ENCODE data around the gene ATXN7L1.
A peak's percentile ranks its signal among the peaks of the same experiment; 100 is the strongest.

ATXN7L1 gene

GRCh38 chr7:105773030-105773460, 103.4 kb downstream of the ATXN7L1 start:
- Histone ChIP-seq H3K18ac (ENCODE audit: low read length) (no peak overlapping the region), H3K4me1 (ENCODE audit: control insufficient read depth in 1 of 2, insufficient read depth in 2 of 2, low read length in 2 of 2) (peaks cover 22 to 28% of the 10 kb centered on the region in 2 experiments), H3K9me3 (ENCODE audit: insufficient read depth, low read depth, low read length) (no peaks in the 10 kb centered on the region), H3K79me2 (ENCODE audit: control insufficient read depth, insufficient read depth, low read length, poor library complexity) (no peaks in the 10 kb centered on the region), H2AFZ (ENCODE audit: insufficient read depth, low read length, poor library complexity) (no peak overlapping the region), H3K79me1 (ENCODE audit: low read length) (peaks cover 2% of the 10 kb centered on the region), H3K4me2 (ENCODE audit: low read length) (no peak overlapping the region), H2BK120ac (ENCODE audit: insufficient read depth, low read length, poor library complexity) (no peak overlapping the region), H2BK5ac (ENCODE audit: low read depth, low read length, poor library complexity) (no peak overlapping the region), H3K27ac (ENCODE audit: low read depth, low read length) (no peak overlapping the region), H3K23ac (ENCODE audit: low read length) (no peak overlapping the region), H3K27me3 (ENCODE audit: insufficient read depth, low read length) (no peaks in the 10 kb centered on the region), H3K4ac (ENCODE audit: low read depth, low read length) (no peak overlapping the region), H3K14ac (ENCODE audit: low read length) (no peak overlapping the region), H3K9ac (ENCODE audit: low read length) (no peak overlapping the region), H3K4me3 (ENCODE audit: low read depth, low read length) (no peak overlapping the region), H4K12ac (ENCODE audit: low read depth, low read length) (no peak overlapping the region), H4K8ac (ENCODE audit: low read depth, low read length) (no peak overlapping the region), H3K36me3 (ENCODE audit: control insufficient read depth in 1 of 2, insufficient read depth in 2 of 2, low read length in 2 of 2) (no peaks in the 10 kb centered on the region), H2AK5ac (ENCODE audit: low read length) (no peak overlapping the region), H2BK12ac (ENCODE audit: low read length) (no peak overlapping the region), H4K91ac (ENCODE audit: low read depth, low read length) (no peak overlapping the region)
- no peak for DNase-seq
- WGBS (ENCODE audit: extremely low coverage, insufficient coverage, insufficient read length), result no CpG with 5 or more reads among the region's 3 CpGs

DNA sequence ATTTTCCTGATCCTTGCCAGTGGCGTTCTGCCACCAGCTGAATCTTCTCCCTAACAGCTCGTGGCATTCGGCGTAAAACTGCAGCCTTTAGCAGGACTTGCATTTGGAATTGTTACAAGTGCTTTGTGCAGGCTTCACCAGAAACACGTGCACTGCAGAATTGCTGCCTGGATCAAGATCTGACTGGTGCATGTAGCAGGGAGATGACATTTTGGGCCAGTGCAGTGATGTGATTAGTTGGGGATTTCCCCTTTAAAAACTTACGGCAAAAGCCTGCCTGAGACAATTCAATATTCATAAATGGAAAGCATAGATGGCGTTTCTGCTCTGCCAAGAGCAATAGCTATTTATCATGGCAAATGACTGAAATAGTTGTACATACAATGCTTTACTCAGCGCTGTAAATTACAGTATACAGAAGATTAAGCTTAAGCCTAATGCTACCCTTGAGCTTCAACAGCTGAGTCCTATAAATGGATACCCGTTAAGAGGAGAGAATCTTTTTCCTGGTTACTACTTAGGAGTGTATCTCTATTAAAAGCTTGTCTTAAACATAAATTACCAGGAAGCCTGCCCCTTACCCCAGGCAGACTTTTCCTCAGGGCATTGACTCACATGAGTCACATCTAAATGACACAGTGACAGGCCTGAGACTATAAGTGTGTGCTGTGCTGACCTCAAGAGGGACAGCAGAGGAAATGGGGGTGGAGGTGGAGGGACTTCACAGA, 106.3 kb downstream of the ATXN7L1 start:
- peak; percentile 61 to 74 for DNase-seq
- no peaks in the 10 kb centered on the region for H3K27me3 ChIP-seq (ENCODE audit: insufficient read depth, low read length)
- no CpG with 5 or more reads among the region's 9 CpGs for WGBS (ENCODE audit: extremely low coverage, insufficient coverage, insufficient read length)
- H4K91ac ChIP-seq (ENCODE audit: low read depth, low read length), result no peak overlapping the region
- no peak overlapping the region for H3K23ac ChIP-seq (ENCODE audit: low read length)
- peaks cover 6 to 15% of the 10 kb centered on the region in 2 experiments for H3K4me1 ChIP-seq (ENCODE audit: control insufficient read depth in 1 of 2, insufficient read depth in 2 of 2, low read length in 2 of 2)
- H3K36me3 ChIP-seq (ENCODE audit: control insufficient read depth in 1 of 2, insufficient read depth in 2 of 2, low read length in 2 of 2), result no peaks in the 10 kb centered on the region
- H2BK120ac ChIP-seq (ENCODE audit: insufficient read depth, low read length, poor library complexity), result no peak overlapping the region
- no peak overlapping the region for H4K12ac ChIP-seq (ENCODE audit: low read depth, low read length)
- no peak overlapping the region for H2AFZ ChIP-seq (ENCODE audit: insufficient read depth, low read length, poor library complexity)
- H3K79me1 ChIP-seq (ENCODE audit: low read length), result no peaks in the 10 kb centered on the region
- H3K4ac ChIP-seq (ENCODE audit: low read depth, low read length), result no peak overlapping the region
- H3K18ac ChIP-seq (ENCODE audit: low read length), result no peak overlapping the region
- no peak overlapping the region for H2BK5ac ChIP-seq (ENCODE audit: low read depth, low read length, poor library complexity)
- H4K8ac ChIP-seq (ENCODE audit: low read depth, low read length), result no peak overlapping the region
- no peak overlapping the region for H3K9ac ChIP-seq (ENCODE audit: low read length)
- no peak overlapping the region for H3K4me2 ChIP-seq (ENCODE audit: low read length)
- H3K79me2 ChIP-seq (ENCODE audit: control insufficient read depth, insufficient read depth, low read length, poor library complexity), result no peaks in the 10 kb centered on the region
- no peak overlapping the region for H2BK12ac ChIP-seq (ENCODE audit: low read length)
- H3K9me3 ChIP-seq (ENCODE audit: insufficient read depth, low read depth, low read length), result no peaks in the 10 kb centered on the region
- no peak overlapping the region for H3K14ac ChIP-seq (ENCODE audit: low read length)
- H2AK5ac ChIP-seq (ENCODE audit: low read length), result no peak overlapping the region
- H3K27ac ChIP-seq (ENCODE audit: low read depth, low read length), result no peak overlapping the region
- no peak overlapping the region for H3K4me3 ChIP-seq (ENCODE audit: low read depth, low read length)

DNA sequence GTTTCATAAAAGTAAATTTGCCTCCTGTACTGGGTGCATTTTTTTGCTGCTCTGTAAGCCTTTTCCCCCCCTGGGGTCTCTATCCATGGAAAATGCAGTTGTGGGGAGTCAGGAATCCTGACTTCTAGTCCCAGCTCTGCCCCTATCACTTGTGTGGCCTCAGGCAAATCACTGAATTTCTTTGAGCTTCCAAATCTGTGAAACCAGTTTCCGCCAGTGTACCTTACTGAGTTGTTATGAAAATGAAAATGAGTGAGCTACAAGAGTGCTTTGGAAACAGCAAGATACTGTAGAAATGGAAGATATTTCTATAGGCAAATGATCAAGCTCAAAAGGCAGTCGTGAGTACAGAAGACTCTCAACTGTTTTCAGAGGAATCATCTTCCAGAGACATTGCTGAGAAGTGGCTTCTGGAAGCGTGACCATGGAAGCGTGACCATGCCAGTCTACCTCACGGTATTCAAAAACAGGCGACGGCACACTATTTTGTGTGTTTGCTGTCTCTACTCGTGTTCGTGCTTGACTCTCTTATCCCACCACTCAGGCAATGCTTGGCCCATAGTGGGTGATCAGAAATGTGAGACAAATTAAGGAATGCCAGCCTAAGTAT, 107.4 kb downstream of the ATXN7L1 start:
- peak; percentile 74 to 93 for DNase-seq
- H3K9me3 ChIP-seq (ENCODE audit: insufficient read depth, low read depth, low read length), result no peaks in the 10 kb centered on the region
- H3K9ac ChIP-seq (ENCODE audit: low read length), result no peak overlapping the region
- no peaks in the 10 kb centered on the region for H3K79me2 ChIP-seq (ENCODE audit: control insufficient read depth, insufficient read depth, low read length, poor library complexity)
- H2AK5ac ChIP-seq (ENCODE audit: low read length), result no peak overlapping the region
- H2BK12ac ChIP-seq (ENCODE audit: low read length), result no peak overlapping the region
- H3K14ac ChIP-seq (ENCODE audit: low read length), result no peak overlapping the region
- H2BK5ac ChIP-seq (ENCODE audit: low read depth, low read length, poor library complexity), result no peak overlapping the region
- H3K4me2 ChIP-seq (ENCODE audit: low read length), result no peak overlapping the region
- H3K4me1 ChIP-seq (ENCODE audit: control insufficient read depth in 1 of 2, insufficient read depth in 2 of 2, low read length in 2 of 2), result peaks cover 6 to 15% of the 10 kb centered on the region in 2 experiments
- no peak overlapping the region for H3K27ac ChIP-seq (ENCODE audit: low read depth, low read length)
- no peaks in the 10 kb centered on the region for H3K36me3 ChIP-seq (ENCODE audit: control insufficient read depth in 1 of 2, insufficient read depth in 2 of 2, low read length in 2 of 2)
- H4K91ac ChIP-seq (ENCODE audit: low read depth, low read length), result no peak overlapping the region
- no peak overlapping the region for H3K4ac ChIP-seq (ENCODE audit: low read depth, low read length)
- H3K4me3 ChIP-seq (ENCODE audit: low read depth, low read length), result no peak overlapping the region
- H4K8ac ChIP-seq (ENCODE audit: low read depth, low read length), result no peak overlapping the region
- no peak overlapping the region for H2AFZ ChIP-seq (ENCODE audit: insufficient read depth, low read length, poor library complexity)
- no peak overlapping the region for H3K18ac ChIP-seq (ENCODE audit: low read length)
- H3K79me1 ChIP-seq (ENCODE audit: low read length), result no peaks in the 10 kb centered on the region
- H2BK120ac ChIP-seq (ENCODE audit: insufficient read depth, low read length, poor library complexity), result no peak overlapping the region
- H3K27me3 ChIP-seq (ENCODE audit: insufficient read depth, low read length), result no peaks in the 10 kb centered on the region
- no peak overlapping the region for H3K23ac ChIP-seq (ENCODE audit: low read length)
- H4K12ac ChIP-seq (ENCODE audit: low read depth, low read length), result no peak overlapping the region
- no CpG with 5 or more reads among the region's 9 CpGs for WGBS (ENCODE audit: extremely low coverage, insufficient coverage, insufficient read length)

GRCh38 chr7:105768117-105768516, 108.3 kb downstream of the ATXN7L1 start:
- Histone ChIP-seq H3K18ac (ENCODE audit: low read length) (no peak overlapping the region), H3K79me2 (ENCODE audit: control insufficient read depth, insufficient read depth, low read length, poor library complexity) (no peaks in the 10 kb centered on the region), H3K27ac (ENCODE audit: low read depth, low read length) (no peak overlapping the region), H3K4me2 (ENCODE audit: low read length) (no peak overlapping the region), H2BK5ac (ENCODE audit: low read depth, low read length, poor library complexity) (no peak overlapping the region), H3K23ac (ENCODE audit: low read length) (no peak overlapping the region), H3K4me1 (ENCODE audit: control insufficient read depth in 1 of 2, insufficient read depth in 2 of 2, low read length in 2 of 2) (peaks cover 6 to 15% of the 10 kb centered on the region in 2 experiments), H2BK12ac (ENCODE audit: low read length) (no peak overlapping the region), H2AFZ (ENCODE audit: insufficient read depth, low read length, poor library complexity) (no peak overlapping the region), H3K9me3 (ENCODE audit: insufficient read depth, low read depth, low read length) (no peaks in the 10 kb centered on the region), H4K8ac (ENCODE audit: low read depth, low read length) (no peak overlapping the region), H3K14ac (ENCODE audit: low read length) (no peak overlapping the region), H4K91ac (ENCODE audit: low read depth, low read length) (no peak overlapping the region), H4K12ac (ENCODE audit: low read depth, low read length) (no peak overlapping the region), H3K4me3 (ENCODE audit: low read depth, low read length) (no peak overlapping the region), H3K9ac (ENCODE audit: low read length) (no peak overlapping the region), H3K4ac (ENCODE audit: low read depth, low read length) (no peak overlapping the region), H2BK120ac (ENCODE audit: insufficient read depth, low read length, poor library complexity) (no peak overlapping the region), H3K79me1 (ENCODE audit: low read length) (no peaks in the 10 kb centered on the region), H3K36me3 (ENCODE audit: control insufficient read depth in 1 of 2, insufficient read depth in 2 of 2, low read length in 2 of 2) (no peaks in the 10 kb centered on the region), H2AK5ac (ENCODE audit: low read length) (no peak overlapping the region), H3K27me3 (ENCODE audit: insufficient read depth, low read length) (no peaks in the 10 kb centered on the region)
- DNase-seq, result no peak
- WGBS (ENCODE audit: extremely low coverage, insufficient coverage, insufficient read length), result no CpG with 5 or more reads among the region's 3 CpGs

Data from trophoblast cell (in vitro differentiated cells and primary cell).